DOHH2 (cell line): ENCODE data around the gene BRAF.

Experiments
- H3F3A ChIP-seq: fragments of 200-600 bp; sonication (generic), shearing (Covaris generic); 2 replicates; pipeline ENCODE4 v1.6.0; 2016; ENCODE audit warnings: antibody characterized with exemption, mild to moderate bottlenecking; ENCODE audit not compliant: control insufficient read depth, insufficient read depth
- H3K27ac ChIP-seq: fragments of 200-600 bp; sonication (generic); 2 replicates; pipeline ENCODE4 v1.5.1; 2014; ENCODE audit warnings: low read depth, mild to moderate bottlenecking, low read length, moderate library complexity
- H3K27me3 ChIP-seq: fragments of 200-600 bp; sonication (generic); 2 replicates; pipeline ENCODE4 v1.6.1; 2014; ENCODE audit warnings: mild to moderate bottlenecking, low read length, mixed read lengths; ENCODE audit not compliant: control insufficient read depth
- H3K36me3 ChIP-seq: fragments of 200-600 bp; sonication (generic); 2 replicates; pipeline ENCODE4 v1.6.1; 2014; ENCODE audit warnings: mild to moderate bottlenecking, low read length, moderate library complexity, mixed read lengths; ENCODE audit not compliant: control insufficient read depth
- H3K4me1 ChIP-seq: fragments of 200-600 bp; sonication (generic); 2 replicates; pipeline ENCODE4 v1.6.1; 2014; ENCODE audit warnings: mild to moderate bottlenecking, low read length, mixed read lengths; ENCODE audit not compliant: control insufficient read depth
- H3K4me2 ChIP-seq: fragments of 200-600 bp; sonication (generic); 2 replicates; pipeline ENCODE4 v1.6.0; 2014; ENCODE audit warnings: mild to moderate bottlenecking, low read length, moderate library complexity
- H3K4me3 ChIP-seq: fragments of 200-600 bp; sonication (generic); 2 replicates; pipeline ENCODE4 v1.5.1; 2014; ENCODE audit warnings: mild to moderate bottlenecking, low read length, mixed read lengths
- H3K79me2 ChIP-seq: fragments of 200-600 bp; sonication (generic); 2 replicates; pipeline ENCODE4 v1.6.1; 2014; ENCODE audit warnings: mild to moderate bottlenecking, low read length, mixed read lengths; ENCODE audit not compliant: control insufficient read depth
- H3K9me2 ChIP-seq: fragments of 200-600 bp; sonication (generic); replicated peaks from 2 replicates; pipeline ENCODE4 v1.6.1; 2014; ENCODE audit warnings: mild to moderate bottlenecking, low read length, mixed read lengths; ENCODE audit not compliant: control insufficient read depth
- H3K9me3 ChIP-seq: fragments of 200-600 bp; sonication (generic); 2 replicates; pipeline ENCODE4 v1.6.1; 2014; ENCODE audit warnings: antibody characterized with exemption, low read length, mixed read lengths; ENCODE audit not compliant: control insufficient read depth, insufficient read depth
- H4K20me1 ChIP-seq: fragments of 200-600 bp; sonication (generic); 2 replicates; pipeline ENCODE4 v1.6.0; 2014; ENCODE audit warnings: low read depth, mild to moderate bottlenecking, antibody characterized with exemption, low read length, moderate library complexity; ENCODE audit not compliant: control insufficient read depth, insufficient read depth
- EZH2phosphoT487 ChIP-seq: fragments of 200-600 bp; sonication (generic); IDR thresholded peaks from 2 replicates; pipeline ENCODE4 v1.6.1; 2017; ENCODE audit warnings: borderline replicate concordance, mild to moderate bottlenecking, antibody characterized with exemption, low read length, moderate library complexity, mixed read lengths
- TF ChIP-seq, protein P1 (sequence below): fragments of 200-600 bp; sonication (generic); IDR thresholded peaks from one replicate; pipeline ENCODE4 v1.5.1; 2014; ENCODE audit warnings: antibody characterized with exemption, mild to moderate bottlenecking, low read depth, low read length; ENCODE audit not compliant: poor library complexity, severe bottlenecking

BRAF gene

DNA sequence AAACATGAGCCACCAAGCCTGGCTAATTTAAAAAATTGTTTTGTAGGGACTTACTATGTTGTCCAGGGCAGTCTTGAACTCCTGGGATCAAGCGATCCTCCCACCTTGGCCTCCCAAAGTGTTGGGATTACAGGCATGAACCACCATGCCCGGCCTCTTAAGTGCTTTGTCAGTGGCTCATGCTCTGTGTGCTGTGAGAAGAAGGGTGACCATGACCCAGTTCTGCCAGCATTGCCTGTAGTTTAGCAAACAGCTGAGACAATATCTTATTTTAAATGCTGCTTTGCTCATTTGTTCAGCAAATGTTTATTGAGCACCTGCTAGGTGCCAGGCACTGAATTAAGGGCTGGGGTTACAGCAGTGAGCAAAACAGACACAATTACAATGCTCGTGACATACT lies 243.0 kb downstream of the BRAF start:
- H3K9me3 ChIP-seq, result no peaks in the 10 kb centered on the region
- H3K27me3 ChIP-seq, result no peaks in the 10 kb centered on the region
- H3K27ac ChIP-seq, result no peak overlapping the region
- TF ChIP-seq EZH2phosphoT487, result no peak
- TF ChIP-seq, protein P1, sequence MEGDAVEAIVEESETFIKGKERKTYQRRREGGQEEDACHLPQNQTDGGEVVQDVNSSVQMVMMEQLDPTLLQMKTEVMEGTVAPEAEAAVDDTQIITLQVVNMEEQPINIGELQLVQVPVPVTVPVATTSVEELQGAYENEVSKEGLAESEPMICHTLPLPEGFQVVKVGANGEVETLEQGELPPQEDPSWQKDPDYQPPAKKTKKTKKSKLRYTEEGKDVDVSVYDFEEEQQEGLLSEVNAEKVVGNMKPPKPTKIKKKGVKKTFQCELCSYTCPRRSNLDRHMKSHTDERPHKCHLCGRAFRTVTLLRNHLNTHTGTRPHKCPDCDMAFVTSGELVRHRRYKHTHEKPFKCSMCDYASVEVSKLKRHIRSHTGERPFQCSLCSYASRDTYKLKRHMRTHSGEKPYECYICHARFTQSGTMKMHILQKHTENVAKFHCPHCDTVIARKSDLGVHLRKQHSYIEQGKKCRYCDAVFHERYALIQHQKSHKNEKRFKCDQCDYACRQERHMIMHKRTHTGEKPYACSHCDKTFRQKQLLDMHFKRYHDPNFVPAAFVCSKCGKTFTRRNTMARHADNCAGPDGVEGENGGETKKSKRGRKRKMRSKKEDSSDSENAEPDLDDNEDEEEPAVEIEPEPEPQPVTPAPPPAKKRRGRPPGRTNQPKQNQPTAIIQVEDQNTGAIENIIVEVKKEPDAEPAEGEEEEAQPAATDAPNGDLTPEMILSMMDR, result no peak
- H4K20me1 ChIP-seq, result no peaks in the 10 kb centered on the region
- H3K4me1 ChIP-seq, result peaks cover 17% of the 10 kb centered on the region
- H3K4me3 ChIP-seq, result no peak overlapping the region
- no peak overlapping the region for H3K4me2 ChIP-seq
- H3K36me3 ChIP-seq, result peaks cover 81% of the 10 kb centered on the region
- H3K9me2 ChIP-seq, result no peaks in the 10 kb centered on the region
- peaks cover under 1% of the 10 kb centered on the region; the same call in 1 of the 2 replicates for H3F3A ChIP-seq
- H3K79me2 ChIP-seq, result peaks cover 35% of the 10 kb centered on the region

DNA sequence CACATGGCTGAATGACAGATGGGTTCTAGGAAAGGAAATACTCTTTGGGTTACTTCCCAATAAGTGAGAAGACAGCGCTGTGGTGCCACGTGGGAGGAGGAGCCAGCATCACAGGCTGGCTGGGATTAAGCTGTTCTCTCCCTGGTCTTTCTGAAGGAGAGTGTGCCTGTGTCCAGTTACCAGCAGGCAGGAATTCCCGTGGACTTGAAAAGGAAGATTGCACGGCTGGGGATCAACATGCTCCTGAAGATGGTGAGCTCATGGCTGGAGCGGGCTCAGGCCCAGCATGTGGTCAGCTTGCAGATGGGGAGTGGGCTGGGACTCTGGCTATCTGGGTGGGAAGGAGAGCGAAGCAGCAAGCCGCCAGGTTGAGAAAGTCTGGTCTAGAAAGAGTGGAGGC lies 243.8 kb downstream of the BRAF start:
- H3K79me2 ChIP-seq, result peaks cover 42% of the 10 kb centered on the region
- no peak overlapping the region for H3K27ac ChIP-seq
- H3K9me2 ChIP-seq, result no peaks in the 10 kb centered on the region
- peaks cover 25% of the 10 kb centered on the region for H3K4me1 ChIP-seq
- H3K27me3 ChIP-seq, result no peaks in the 10 kb centered on the region
- TF ChIP-seq EZH2phosphoT487, result no peak
- TF ChIP-seq, protein P1, result no peak
- no peaks in the 10 kb centered on the region for H4K20me1 ChIP-seq
- no peak overlapping the region for H3K4me3 ChIP-seq
- H3K4me2 ChIP-seq, result no peak overlapping the region
- no peaks in the 10 kb centered on the region for H3K9me3 ChIP-seq
- peaks cover 8% of the 10 kb centered on the region for H3F3A ChIP-seq
- H3K36me3 ChIP-seq, result peaks cover 85% of the 10 kb centered on the region

DNA sequence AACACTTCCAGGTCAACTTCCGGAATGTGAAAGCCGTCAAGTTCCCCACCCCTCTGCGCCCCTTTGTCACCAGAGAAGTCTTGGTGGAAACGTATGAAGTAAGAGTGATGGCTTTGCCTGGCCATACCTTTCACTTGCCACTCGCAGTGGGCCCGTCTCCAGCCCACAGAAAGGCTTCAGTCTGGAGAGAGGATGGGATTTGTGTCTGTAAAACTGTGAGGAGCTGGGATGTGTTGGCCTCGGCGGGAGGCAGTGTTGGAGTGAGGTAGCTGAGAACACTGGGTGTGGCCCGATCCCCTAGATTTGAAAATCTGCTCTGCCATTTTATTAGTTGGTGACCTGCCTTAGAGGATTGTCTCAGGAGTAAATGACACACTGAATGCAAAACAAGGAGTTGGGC lies 245.5 kb downstream of the BRAF start:
- Histone ChIP-seq H3K4me3 (no peak overlapping the region), H3K9me3 (no peaks in the 10 kb centered on the region), H3F3A (peaks cover 23% of the 10 kb centered on the region), H3K79me2 (peaks cover 59% of the 10 kb centered on the region), H3K4me2 (no peak overlapping the region), H4K20me1 (no peaks in the 10 kb centered on the region), H3K9me2 (no peaks in the 10 kb centered on the region), H3K27me3 (no peaks in the 10 kb centered on the region), H3K36me3 (peaks cover 79% of the 10 kb centered on the region), H3K4me1 (peaks cover 42% of the 10 kb centered on the region), H3K27ac (no peak overlapping the region)
- no peak for TF ChIP-seq EZH2phosphoT487
- TF ChIP-seq, protein P1, result no peak

DNA sequence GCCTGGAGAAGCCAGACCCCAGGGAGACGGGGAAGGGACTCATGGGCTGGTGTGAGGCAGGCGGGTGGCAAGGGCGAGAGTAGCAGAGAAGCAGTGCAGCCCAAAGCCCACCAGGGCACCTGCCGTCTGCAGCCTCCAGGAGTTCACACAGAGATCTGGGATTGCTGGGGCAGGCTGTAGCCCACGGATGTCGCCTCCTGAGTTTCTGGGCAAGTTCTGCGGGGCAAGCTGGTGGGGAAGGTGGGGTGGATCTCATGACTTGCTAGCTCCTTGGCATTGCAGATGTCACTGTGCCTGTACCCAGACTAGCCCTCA lies 246.0 kb downstream of the BRAF start:
- TF ChIP-seq, protein P1, result no peak
- no peak for TF ChIP-seq EZH2phosphoT487
- Histone ChIP-seq H3K27me3 (no peaks in the 10 kb centered on the region), H4K20me1 (no peaks in the 10 kb centered on the region), H3K4me3 (no peak overlapping the region), H3K9me3 (no peaks in the 10 kb centered on the region), H3K4me2 (no peak overlapping the region), H3K27ac (no peak overlapping the region), H3K79me2 (peaks cover 63% of the 10 kb centered on the region), H3K4me1 (peaks cover 47% of the 10 kb centered on the region), H3K36me3 (peaks cover 79% of the 10 kb centered on the region), H3F3A (peaks cover 27% of the 10 kb centered on the region), H3K9me2 (no peaks in the 10 kb centered on the region)
